Left kidney (tissue), 8 donors: Measurements from ENCODE around the gene ENAM. TPM values are rescaled to one million over a fixed set of nuclear protein-coding genes. Genes with fewer than 3 reads are reported as not detected.

ENCODE experiments used
- DNase-seq: peaks from one replicate; pipeline ENCODE4 v3.0.0-alpha.2; 2013
- long read RNA-seq, 8 donors: transcript quantifications; one replicate each; lab custom pipeline, GENCODE V29; 2026
- polyA plus RNA-seq: library from polyadenylated mRNA; unstranded; fragments of 120-200 nt; gene quantifications from one replicate; pipeline ENCODE4 v1.2.1, GENCODE V29; 2013; ENCODE audit not compliant: insufficient read length

Gene ENAM
- 5.1 TPM for polyA plus RNA-seq
- long read RNA-seq, donor 1, partial matches to known transcripts: 0 of 2 reads
- long read RNA-seq, donor 1, other reads (novel, unspliced or antisense): 0 of 2 reads
- long read RNA-seq, donor 2, partial matches to known transcripts: 0 of 2 reads
- long read RNA-seq, donor 2, other reads (novel, unspliced or antisense): 0 of 2 reads
- long read RNA-seq, donor 3, partial matches to known transcripts: 0 of 3 reads
- long read RNA-seq, donor 3, other reads (novel, unspliced or antisense): 0 of 3 reads
- long read RNA-seq, donor 4: 0 reads
- long read RNA-seq, donor 5, partial matches to known transcripts: 0 of 2 reads
- long read RNA-seq, donor 5, other reads (novel, unspliced or antisense): 0 of 2 reads
- long read RNA-seq, donor 6: 0 reads
- long read RNA-seq, donor 7, partial matches to known transcripts: 0 of 3 reads
- long read RNA-seq, donor 7, other reads (novel, unspliced or antisense): 0 of 3 reads
- long read RNA-seq, donor 8, partial matches to known transcripts: 0 of 3 reads
- long read RNA-seq, donor 8, other reads (novel, unspliced or antisense): 0 of 3 reads

- DNase-seq: no peak
Observed at GRCh38 chr4:70628444-70628843, at the start of gene ENAM. ENAM (plus strand) TSS chr4:70628744; CDS start chr4:70629501, 757 bp downstream.

DNA sequence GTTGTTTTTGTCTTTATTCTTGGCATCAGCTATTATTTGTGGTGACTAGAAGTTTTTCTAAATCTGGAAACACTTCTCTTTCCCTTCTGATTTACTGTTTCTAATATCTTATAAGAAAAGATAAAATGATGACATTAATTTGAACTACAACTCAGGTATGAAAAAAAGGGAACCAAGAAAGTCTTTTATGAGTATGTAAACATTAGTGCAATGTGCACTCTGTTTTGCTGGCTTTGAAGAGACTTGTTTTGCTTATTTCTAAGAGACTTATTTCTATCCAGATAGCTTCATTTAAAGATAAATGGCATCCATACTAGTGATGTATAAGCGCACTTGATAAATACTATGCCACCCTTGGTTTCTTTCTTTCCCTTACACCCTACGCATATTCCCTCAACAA lies 46.6 kb upstream of the ENAM start:
- no peak for DNase-seq

DNA sequence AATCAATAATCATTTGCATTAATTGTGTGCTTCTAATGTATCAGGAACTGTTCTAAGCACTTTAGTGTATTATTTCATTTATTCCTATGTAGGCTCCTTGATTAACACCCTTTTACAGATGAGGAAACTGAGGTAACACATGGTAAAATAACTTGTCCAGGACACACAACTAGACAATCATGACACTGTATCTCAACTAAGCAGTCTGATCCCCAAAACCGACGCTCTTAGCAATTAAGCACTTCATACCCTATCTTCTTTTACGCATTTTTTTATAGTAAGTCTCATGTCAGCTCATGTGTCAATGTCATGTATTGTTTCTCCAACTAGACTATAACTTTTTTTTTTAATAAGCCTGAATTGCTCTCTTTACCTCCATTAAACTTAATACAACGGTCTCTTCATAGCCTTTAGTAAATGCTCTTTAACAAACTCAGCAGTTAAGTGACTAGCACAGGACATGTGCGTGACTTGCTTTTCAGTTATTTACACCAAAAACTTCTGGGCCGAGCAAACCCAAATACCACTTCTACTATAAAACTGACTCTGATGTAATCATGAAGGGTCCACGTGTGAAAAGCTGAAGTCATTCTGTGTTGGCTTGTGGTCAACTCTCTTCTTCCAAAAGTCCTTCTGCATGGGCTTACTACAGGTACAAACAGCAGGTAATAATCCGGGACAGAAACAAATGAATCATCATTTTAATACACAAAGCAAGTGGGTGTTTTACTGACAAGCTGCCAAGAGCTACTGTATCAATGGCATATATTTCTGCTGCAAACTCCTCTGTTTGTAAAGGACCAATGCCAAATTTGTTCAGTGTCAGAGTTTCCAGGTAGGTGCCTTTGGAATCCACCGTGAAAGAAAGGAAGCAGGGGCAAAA lies 44.4 kb upstream of the ENAM start:
- DNase-seq: no peak

DNA sequence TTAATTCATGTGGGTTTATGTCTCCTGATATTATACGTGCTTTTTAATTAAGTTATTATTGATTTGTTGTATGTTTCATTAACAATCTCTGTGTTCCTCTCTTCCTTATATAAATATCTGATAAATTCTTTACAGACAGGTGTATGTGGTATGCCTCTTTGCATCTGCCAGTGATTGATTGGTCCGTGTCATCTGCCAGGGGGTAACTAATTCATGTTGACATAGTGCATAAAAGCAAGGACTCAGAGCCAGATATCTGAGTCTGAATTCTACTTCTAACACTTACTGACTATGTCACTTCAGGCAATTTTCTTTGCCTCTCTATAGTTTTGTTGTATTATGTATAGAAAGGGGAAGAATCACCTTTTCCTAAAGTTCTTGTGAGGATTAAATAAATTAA lies 41.7 kb upstream of the ENAM start:
- DNase-seq: no peak

DNA sequence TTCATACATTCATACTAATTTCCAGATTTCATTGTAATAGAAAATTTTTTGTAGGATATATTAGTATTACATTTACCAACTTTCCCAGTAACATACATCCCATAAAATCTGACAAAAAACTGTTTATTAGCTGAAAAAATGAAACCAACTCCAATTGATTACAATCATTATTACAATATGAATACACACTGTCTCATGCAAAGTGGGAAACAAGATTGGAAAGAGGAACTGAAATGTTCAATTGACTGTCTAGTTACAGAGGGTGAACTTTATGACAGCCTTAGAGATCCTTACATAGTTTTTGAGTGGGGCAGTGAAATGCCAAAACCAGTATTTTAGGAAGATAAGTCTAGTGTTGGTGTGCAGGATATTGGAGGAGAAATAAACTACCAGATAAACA lies 38.8 kb upstream of the ENAM start:
- DNase-seq: no peak

DNA sequence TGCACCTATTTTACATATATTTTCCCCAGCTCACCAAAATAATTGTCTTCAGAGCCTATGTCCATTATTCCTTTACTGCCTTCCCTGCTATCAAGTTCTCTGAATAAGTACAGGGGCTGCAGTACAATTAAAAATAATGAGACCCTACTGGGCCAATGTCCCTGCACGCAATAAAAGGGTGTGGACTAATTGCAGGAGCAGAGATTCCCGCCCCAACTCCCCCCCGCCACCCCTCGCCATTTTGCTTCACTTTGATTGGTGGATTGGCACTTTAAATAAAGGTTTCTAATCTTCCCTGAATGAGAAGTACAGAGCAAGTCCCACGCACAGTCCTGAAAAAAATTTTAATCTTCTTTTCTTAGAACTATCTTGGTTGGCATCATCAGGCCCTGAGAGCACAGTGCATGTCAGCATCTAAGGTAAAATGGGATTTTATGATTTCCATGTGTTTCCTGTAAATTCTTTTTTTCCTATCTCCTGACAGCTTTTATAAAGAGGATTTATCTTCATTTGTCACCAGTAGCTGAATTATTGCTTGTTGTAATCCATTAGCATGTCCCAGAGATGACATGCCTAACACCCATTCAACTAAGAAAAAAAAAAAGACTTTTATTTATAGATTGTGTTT lies 36.5 kb upstream of the ENAM start, which contains the start of gene AMBN:
Gene AMBN, plus strand, starts transcription at position 302 of the 628 bp plus-strand sequence. Its CDS starts 103 bp downstream, at position 405.
- no peak for DNase-seq

DNA sequence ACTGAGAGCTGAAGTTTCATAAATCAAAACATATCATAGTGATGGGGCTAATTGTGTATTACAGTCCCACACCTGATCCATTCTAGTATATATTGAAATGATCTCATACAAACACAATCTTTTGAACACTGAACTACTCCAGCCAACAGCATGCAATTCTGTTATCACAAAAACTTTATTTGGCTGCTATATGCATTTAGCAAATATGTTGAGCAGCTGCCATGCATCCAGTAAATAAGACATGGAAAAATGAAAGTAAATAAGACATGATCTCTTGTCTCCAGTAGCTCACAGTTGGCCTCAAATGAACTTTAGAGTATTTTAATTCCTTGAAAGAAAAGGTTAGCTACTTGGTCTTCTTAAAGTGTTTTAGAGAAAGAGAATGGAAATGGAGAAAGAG lies 34.3 kb upstream of the ENAM start:
- no peak for DNase-seq

GRCh38 chr4:70600305-70600704 lies 28.2 kb upstream of the ENAM start:
- no peak for DNase-seq

- no peak for DNase-seq
Observed at GRCh38 chr4:70600977-70601376, 27.6 kb upstream of the ENAM start.

DNA sequence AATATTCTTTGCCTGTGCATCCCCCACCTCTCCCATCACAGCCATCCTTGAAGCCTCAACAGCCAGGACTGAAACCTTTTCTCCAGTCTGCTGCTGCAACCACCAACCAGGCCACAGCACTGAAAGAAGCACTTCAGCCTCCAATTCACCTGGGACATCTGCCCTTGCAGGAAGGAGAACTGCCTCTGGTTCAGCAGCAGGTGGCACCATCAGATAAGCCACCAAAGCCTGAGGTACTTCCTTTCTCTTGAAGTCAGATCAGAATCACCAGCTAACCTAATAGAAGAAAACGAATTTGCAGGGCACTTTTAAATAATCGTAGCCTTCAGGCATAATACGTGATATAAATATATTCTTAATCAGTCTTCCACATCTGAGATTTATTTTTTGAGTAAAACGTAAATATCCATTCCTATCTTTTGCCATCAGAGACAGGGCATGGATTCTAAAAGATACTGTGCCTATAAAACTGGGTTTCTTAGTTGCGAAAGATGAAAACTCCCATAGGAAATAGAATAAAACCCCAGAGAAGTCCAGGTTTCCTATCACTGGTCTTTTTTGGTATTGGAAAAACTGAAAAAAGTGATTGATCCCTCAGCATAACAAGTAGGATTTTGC lies 27.0 kb upstream of the ENAM start:
- no peak for DNase-seq

DNA sequence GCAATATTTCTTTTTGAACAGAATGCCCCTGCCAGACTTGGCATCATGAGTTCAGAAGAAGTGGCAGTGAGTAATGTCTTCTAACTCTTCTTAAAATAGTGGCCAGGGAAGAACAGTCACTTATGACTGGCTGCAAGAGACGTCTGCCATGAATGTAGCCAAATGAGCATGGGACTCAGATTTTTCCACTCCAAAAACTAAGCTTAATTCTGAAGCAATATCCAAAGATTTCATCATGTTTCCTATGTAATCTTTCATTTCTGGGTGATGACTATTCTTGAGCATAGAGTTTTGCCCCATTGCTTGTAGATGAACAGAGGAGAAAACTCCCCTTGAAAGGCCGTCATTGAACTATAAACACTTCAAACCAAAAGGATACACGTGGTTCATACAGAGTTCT lies 24.7 kb upstream of the ENAM start:
- no peak for DNase-seq

DNA sequence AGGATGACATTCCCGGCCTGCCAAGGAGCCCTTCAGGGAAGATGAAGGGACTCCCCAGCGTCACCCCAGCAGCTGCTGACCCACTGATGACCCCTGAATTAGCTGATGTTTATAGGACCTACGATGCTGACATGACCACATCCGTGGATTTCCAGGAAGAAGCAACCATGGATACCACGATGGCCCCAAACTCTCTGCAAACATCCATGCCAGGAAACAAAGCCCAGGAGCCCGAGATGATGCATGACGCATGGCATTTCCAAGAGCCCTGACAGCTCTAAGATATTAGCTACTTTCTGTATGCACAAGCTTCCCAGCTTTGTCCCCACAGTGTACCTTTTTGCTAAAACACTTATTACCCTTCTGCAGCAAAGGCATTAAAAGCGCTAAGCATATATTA lies 22.1 kb upstream of the ENAM start:
- no peak for DNase-seq

- no peak for DNase-seq
Observed at GRCh38 chr4:70607334-70607853, 21.1 kb upstream of the ENAM start.

DNA sequence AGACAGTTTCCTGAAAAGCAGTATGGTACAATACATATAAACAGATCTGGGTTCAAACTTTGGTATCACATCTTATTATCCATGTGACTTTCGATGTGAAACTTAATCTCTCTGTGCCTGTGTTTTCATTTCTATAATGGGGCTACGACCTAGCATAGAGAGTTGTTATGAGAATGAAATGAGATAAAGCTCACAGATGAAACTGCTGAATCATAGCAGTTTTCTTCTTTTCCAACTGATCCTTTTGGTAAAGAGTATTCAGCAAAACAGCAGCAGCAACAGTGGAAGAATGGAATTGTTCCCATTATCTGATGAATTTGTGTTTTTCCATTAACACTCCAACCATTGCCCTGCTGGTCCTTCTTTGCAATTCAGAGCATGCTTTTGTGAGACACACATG lies 20.2 kb upstream of the ENAM start:
- no peak for DNase-seq

- no peak for DNase-seq
Observed at GRCh38 chr4:70613306-70614183, 15.0 kb upstream of the ENAM start.

DNA sequence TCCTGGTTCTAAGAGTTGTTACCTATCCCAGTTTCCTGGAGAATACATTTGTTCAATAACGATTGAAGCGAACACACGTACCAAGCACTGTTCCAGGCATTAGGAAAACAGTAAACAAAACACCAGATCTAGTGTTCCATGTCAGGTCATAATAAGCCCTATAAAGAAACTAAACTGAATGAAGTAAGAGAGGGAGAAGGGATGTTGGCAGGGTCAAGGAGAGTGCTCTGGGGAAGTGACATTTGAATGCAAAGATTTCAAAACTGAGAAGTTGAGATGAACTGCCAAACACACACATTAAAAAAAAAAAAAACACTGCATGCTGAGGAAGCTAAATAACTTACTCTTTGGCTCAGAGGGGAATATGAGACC lies 14.4 kb upstream of the ENAM start:
- DNase-seq: no peak

- DNase-seq: no peak
Observed at GRCh38 chr4:70619288-70619687, 9.3 kb upstream of the ENAM start.

DNA sequence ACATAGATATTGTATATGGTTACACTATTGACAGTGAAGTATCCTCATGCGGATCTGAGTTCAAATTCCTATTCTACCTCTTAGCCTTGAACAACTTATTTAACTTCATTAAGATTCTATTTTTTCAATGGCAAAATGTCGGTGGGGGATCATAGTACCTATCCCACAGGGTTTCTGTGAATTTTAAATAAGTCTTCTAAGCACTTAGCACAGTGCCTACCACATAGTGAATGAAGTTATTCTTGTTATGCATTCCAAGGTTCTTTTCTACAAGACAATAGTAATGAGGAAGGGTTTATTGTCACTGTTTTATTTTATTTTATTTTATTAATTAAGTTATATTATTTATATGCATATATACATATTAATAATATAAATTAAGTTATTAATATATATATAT lies 8.8 kb upstream of the ENAM start:
- DNase-seq: no peak

DNA sequence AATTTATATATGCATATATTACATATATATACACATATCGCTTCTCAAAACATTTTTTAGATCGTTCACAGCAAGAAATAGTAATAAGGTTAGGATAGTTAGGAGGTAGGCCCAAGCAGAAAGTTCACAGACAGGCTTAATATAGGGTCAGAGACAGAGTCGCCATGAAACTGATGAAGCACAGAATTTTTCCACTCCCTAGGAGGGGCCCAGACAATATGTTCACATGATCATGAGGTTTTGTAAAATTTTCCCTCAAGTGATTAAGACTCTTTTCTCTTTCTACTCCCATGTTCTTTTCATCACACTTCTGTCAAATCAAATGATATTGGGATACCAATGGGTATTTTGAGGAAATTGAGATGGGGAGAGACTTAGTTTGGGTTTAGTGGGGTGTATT lies 5.2 kb upstream of the ENAM start:
- DNase-seq: no peak

DNA sequence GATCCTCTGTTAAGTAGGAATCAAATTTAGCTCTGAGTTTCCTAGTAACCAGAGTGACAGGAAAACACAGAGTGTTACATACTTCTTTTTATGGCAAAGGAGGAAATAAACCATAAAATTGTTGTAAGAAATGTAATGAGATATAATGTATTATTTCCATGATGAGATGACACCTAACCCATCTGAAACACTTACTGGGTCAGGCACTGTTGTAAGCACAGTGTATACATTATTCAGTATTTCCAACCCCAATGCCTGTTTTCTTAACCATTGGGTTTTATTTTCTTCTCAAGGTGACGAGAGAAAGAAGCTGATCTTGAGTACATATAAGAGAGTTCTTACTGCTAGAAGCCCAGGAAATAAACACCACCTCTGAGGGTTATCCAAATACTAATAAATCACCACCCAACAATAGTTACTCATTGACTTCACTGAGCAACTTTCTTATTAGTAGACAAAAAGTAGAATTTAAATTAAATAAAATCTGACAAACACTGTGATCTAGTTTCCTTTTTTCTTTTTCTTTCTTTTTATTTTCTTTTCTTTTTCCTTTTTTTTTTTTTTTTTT lies 4.2 kb upstream of the ENAM start:
- DNase-seq: no peak
